ENCODE measurements around the gene CASP14.
"Not testable (repeated sequence)": the region's sequence is repeated elsewhere in the genome, so short reads cannot be mapped to it uniquely, and the experiment has no call there.

CASP14 gene, protein sequence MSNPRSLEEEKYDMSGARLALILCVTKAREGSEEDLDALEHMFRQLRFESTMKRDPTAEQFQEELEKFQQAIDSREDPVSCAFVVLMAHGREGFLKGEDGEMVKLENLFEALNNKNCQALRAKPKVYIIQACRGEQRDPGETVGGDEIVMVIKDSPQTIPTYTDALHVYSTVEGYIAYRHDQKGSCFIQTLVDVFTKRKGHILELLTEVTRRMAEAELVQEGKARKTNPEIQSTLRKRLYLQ

GRCh38 chr19:15048885-15049541, at the start of gene CASP14:
Gene CASP14 (plus strand): TSS chr19:15049480. CDS start chr19:15052252, 2,772 bp downstream.
- no peak for DNase-seq

- DNase-seq: no peak
These were observed 41.0 kb upstream of the CASP14 start for GRCh38 chr19:15008308-15008707.

DNA sequence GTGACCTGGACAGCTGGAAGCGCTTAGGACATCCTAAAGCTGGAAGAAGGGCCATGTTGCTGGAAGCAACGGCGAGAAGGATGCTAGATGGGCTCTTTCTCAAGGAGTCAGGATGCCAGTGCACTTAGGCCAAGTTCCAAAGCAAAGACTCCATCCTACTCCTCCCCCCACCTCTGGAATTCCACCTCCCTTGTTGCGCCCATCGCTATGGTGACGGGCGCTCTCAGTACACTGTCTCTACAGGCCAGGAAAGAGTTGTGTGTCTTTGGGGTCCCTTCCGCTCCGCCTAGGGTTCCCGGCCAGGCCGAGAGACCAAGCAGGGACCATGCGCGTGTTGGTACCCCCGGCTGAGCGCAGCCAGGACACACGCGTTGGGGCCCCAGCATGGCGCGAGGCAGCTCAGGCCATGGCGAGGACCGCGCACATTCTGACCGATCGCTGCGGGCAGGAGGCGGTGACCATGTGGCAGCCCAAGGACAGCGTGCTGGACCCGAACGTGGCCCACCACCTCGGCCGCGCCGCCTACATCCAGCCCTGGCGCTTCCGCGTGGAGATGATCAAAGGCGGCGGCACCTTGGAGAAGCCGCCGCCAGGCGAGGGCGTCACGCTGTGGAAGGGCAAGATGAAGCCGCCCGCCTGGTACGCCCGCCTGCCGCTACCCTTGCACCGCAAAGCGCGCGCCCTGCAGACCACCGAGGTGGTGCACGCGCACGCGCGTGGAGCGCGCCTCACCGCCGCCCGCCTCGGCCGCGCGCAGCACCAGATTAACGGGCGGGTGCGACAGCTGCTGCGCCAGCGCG, 38.6 kb upstream of the CASP14 start:
- DNase-seq: no peak

- DNase-seq: no peak
These were observed 34.7 kb upstream of the CASP14 start for GRCh38 chr19:15014579-15014978.

DNA sequence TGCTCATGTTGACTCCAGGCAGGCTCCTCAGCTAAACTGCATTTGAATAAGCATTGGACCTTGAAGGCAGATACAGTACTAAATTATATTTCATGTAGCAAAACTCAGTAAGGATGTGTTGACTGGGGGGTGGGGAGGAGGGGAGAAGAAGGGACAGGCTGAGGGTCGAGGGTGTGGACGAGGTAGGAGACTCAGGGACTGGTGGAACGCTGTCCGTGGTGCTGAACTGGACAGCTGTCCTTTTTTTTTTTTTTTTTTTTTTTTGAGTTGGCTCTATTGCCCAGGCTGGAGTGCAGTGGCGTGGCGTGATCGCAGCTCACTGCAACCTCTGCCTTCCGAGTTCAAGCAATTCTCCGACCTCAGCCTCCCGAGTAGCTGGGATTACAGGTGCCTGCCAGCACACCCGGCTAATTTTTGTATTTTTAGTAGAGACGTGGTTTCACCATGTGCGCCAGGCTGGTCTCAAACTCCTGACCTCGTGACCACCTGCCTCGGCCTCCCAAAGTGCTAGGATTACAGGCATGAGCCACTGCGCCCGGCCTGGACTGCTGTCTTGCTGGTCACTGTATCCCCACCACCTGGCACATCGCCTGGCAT, 33.2 kb upstream of the CASP14 start:
- DNase-seq: peak; percentile 11

- DNase-seq: not testable (repeated sequence)
These were observed 30.4 kb upstream of the CASP14 start for GRCh38 chr19:15018836-15019235.

DNA sequence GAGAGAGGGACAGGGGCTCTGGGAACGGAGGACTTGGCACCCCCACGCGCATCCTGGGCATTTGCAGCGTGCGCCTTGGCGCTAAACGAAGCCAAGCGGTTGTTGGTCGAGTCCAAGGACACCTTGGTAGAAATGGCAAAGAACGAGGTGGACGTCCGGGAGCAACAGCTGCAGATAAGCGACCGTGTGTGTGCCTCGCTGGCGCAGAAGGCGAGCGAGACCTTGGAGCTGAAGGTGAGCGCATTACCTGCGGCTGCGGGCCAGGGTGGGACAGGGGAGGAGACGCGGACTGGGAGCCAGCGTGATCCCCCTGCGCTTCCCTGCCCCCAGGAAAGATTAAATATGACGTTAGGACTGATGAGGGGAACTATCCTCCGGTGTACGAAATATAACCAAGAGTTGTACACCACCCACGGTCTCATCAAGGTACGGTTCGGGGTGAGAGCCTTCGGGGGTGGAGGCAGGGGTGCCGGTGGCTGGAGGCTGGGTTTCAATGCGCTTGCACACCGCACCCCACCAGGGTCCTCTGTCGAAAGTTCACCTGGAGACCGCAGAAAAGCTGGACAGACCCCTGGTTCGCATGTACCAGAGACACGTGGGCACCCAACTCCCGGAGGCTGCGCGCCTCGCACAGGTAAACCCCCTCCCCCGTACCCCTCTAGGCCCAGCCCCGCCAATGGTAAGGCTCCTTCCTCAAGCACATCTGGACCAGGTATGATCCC, 27.8 kb upstream of the CASP14 start:
- no peak for DNase-seq

DNA sequence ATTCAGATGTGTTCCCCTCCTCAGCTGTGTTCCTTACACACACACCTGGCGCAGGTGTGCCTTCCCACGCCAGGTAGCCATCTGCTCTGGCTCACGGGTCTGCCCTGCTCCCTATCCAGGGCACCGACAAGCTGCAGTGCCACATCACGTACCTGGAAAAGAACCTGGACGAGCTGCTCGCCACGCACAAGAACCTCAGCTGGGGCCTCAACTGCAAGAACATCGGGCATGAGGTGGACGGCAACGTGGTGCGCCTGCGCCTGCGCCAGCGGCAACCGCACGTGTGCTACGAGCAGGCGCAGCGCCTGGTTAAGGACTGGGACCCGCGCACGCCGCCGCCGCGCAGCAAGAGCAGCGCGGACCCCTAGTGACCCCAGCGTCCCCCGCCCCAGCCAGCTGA, 26.5 kb upstream of the CASP14 start:
- DNase-seq: peak; percentile 65

DNA sequence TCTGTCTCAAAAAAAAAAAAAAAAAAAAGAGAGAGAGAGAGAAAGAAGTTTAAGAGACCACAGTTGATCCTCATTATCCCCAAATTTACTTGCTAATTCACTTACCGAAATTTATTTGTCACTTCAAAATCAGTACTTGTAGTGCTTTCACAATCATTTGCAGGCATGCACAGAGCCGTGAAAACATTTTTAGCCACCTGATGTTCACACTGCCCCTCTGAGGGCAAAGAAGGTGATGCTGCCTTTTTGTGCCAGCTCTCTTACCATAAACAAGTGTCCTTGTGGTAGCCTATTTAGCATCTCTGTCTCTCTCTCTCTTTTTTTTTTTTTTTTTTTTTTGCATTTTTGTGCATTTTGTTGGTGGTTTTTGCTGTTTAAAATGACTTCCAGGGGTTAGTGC, 24.1 kb upstream of the CASP14 start:
- DNase-seq: peak; percentile 17

GRCh38 chr19:15028490-15028889, 20.8 kb upstream of the CASP14 start:
- DNase-seq: no peak

GRCh38 chr19:15031675-15032074, 17.6 kb upstream of the CASP14 start:
- DNase-seq: no peak

DNA sequence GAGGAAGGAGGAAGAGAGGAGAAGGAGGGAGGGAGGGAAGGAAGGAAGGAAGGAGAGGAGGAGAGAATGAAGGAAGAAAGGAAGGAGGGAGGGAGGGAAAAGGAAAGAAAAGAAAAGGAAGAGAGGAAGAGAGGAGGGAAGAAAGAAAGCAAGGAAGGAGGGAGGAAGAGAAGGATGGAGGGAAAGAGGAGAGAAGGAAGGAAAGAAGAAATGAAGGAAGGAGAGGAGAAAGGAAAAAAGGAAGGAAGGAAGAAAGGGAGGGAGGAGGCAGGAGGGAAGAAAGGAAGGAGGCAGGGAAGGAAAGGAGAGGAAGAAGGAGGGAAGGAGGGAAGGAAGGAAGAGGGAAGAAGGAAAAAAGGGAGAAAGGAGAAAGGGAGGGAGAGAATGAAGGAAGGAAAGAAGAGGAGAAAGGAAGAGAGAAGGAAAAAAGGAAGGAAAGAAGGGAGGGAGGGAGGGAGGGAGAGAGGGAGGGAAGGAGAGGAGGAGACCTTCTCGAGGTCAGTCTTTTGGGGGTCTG, 13.4 kb upstream of the CASP14 start:
- no peak for DNase-seq

GRCh38 chr19:15037586-15037985, 11.7 kb upstream of the CASP14 start:
- DNase-seq: no peak

DNA sequence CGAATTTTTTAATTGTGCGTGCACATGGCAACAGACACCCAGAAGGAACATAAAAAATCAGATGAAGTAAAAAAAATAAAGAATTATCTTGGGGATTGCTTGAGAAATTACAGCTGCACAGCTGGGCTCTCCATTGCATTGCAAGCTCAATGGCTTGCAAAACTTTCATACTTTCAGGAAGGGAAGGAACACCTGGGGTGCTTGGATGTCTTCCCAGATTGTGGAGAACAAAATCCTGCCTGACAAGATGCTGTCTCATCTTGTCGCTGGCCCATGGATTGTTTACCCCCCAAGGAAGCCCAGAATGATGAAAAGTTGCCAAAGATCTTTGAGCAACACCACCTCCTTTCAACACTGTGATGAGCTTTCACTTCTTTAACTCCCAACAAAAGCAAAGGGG, 11.0 kb upstream of the CASP14 start:
- no peak for DNase-seq

DNA sequence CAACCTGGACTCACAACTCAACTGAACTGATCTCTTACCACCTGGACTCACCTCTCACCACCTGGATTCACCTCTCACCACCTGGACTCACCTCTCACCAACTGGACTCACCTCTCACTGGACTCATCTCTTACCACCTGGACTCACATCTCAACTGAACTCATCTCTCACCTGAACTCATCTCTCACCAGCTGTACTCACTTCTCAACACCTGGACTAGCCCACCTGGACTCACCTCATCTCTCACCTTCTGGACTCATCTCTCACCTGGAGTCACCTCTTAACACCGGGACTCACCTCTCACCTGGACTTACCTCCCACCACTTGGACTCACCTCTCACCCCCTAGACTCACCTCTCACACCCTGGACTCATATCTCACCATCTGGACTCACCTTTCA, 7.3 kb upstream of the CASP14 start:
- no peak for DNase-seq

GRCh38 chr19:15042826-15043225, 6.5 kb upstream of the CASP14 start:
- DNase-seq: no peak

DNA sequence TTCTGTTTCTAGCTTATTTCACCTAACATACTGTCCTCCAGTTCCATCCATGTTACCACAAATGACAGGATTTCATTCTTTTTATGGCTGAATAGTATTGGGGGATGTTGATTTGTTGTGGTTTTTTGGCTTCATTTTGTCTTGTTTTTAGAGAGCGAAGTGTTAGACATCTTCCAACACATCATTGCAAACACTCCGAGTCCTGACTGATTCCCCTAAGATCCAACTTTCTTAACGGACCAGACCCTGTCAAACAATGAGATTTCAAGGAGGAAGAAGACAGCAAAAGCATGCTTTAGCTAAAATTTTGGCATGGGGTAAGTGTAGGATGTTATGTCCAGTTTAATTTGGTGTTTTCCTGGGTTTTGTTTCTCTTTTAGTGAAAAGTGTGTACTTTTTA, 3.8 kb upstream of the CASP14 start:
- DNase-seq: no peak

DNA sequence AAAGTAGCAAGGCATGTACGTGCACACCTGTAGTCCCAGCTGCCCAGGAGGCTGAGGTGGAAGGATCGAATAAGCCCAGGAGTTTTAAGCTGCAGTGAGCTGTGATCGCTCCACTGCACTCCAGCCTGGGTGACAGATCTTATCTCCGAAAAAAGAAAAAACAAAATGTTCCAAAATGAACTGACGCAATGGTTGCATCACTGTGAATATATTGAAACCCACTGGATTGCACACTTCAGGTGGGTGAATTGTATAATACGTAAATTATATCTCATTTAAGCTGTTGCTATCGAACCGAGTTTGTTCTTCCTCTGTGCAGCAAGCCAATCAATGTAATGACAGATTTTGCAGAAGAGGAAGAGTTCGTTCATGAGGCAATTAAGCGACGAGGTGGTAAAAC, 1.6 kb upstream of the CASP14 start:
- no peak for DNase-seq

- DNase-seq: no peak
These were observed 1.2 kb upstream of the CASP14 start for GRCh38 chr19:15048128-15048527.

- DNase-seq: no peak
These were observed 1.4 kb downstream of the CASP14 start for GRCh38 chr19:15050639-15051038.

DNA sequence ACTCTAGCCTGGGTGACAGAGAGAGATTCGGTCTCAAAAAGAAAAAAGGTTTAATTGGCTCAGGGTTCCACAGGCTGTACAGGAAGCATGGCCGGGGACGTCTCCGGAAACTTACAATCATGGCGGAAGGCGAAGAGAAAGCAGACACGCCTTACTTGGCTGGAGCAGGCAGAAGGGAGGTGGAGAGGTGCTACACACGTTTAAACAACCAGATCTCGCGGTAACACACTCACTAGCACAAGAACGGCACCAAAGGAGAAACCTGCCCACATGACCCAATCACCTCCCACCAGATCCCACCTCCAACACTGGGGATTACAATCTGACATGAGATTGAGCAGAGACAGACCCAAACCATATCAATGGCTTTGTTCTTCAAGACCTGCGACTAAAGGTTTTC, 12.8 kb downstream of the CASP14 start:
- no peak for DNase-seq

DNA sequence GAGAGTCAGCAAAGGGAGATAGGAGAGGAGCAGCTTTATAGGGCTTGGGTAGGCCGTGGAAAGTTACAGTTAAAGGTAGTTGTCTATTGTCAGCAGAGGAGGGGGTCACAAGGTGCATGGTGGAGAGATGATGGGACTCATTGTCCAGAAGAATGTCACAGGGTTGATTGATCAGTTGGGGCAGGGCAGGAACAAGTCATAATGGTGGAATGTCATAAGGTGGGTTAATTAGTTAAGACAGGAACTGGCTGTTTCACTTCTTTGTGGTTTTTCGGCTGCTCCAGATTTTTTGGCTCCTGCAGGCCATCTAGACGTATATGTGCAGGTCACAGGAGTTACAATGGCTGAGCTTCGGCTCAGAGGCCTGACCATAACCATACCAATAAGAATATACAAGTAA, 21.1 kb downstream of the CASP14 start:
- not testable (repeated sequence) for DNase-seq

Data from DMS53 (cell line).